HepG2 (cell line): Measurements from ENCODE around the gene MFN2.
"Not testable (repeated sequence)": the region's sequence is repeated elsewhere in the genome, so short reads cannot be mapped to it uniquely, and the experiment has no call there.

Source experiments
- FOXA1 ChIP-seq, 2 experiments: fragments of 450-650 bp in 1 of 2; sonication (generic) in 1 of 2; formaldehyde crosslinking in 1 of 2; IDR thresholded peaks; 2 replicates each; pipeline versions ENCODE4 v1.4.0 to v1.6.1; 2016 to 2020; ENCODE audit warnings: missing genetic modification reagents in 1 of 2
- GATA4 ChIP-seq: sonication (generic); IDR thresholded peaks from 2 replicates; pipeline ENCODE4 v1.6.1; 2016; ENCODE audit warnings: antibody characterized with exemption, low read depth, borderline replicate concordance
- PITX1 ChIP-seq: sonication (generic); formaldehyde crosslinking; IDR thresholded peaks from 2 replicates; pipeline ENCODE4 v1.5.1; 2020; ENCODE audit warnings: mild to moderate bottlenecking, missing genetic modification reagents
- TF ChIP-seq, protein P1 (sequence below): sonication (generic); formaldehyde crosslinking; IDR thresholded peaks from 2 replicates; pipeline ENCODE4 v1.5.0; 2020; ENCODE audit warnings: missing genetic modification reagents
- TF ChIP-seq, protein P2 (sequence below): sonication (generic); formaldehyde crosslinking; IDR thresholded peaks from 2 replicates; pipeline ENCODE4 v1.5.0; 2020; ENCODE audit warnings: mild to moderate bottlenecking, missing genetic modification reagents, moderate library complexity
- TF ChIP-seq, protein P3 (sequence below): sonication (generic); formaldehyde crosslinking; IDR thresholded peaks from 2 replicates; pipeline ENCODE4; 2020; ENCODE audit warnings: missing genetic modification reagents, mild to moderate bottlenecking, borderline replicate concordance

DNA sequence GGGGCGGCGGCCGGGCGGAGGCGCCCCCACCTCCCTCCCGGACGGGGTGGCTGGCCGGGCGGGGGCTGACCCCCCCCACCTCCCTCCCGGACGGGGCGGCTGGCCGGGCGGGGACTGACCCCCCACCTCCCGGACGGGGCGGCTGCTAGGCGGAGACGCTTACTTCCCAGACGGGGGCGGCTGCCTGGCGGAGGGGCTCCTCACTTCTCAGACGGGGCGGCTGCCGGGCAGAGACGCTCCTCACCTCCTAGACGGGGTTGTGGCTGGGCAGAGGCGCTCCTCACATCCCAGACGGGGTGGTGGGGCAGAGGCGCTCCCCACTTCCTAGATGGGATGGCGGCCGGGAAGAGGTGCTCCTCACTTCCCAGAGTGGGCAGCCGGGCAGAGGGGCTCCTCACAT lies 28.1 kb downstream of the MFN2 start:
- TF ChIP-seq, protein P1, sequence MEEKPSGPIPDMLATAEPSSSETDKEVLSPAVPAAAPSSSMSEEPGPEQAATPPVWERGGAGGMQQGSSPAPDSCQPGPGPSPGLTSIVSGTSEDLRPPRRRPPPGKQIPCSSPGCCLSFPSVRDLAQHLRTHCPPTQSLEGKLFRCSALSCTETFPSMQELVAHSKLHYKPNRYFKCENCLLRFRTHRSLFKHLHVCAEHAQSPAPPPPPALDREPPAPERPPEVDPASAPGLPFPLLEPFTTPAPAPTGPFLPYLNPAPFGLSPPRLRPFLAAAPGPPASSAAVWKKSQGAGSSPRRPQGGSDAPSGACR (CRISPR knock-in tag) = not testable (repeated sequence)
- TF ChIP-seq, protein P2, sequence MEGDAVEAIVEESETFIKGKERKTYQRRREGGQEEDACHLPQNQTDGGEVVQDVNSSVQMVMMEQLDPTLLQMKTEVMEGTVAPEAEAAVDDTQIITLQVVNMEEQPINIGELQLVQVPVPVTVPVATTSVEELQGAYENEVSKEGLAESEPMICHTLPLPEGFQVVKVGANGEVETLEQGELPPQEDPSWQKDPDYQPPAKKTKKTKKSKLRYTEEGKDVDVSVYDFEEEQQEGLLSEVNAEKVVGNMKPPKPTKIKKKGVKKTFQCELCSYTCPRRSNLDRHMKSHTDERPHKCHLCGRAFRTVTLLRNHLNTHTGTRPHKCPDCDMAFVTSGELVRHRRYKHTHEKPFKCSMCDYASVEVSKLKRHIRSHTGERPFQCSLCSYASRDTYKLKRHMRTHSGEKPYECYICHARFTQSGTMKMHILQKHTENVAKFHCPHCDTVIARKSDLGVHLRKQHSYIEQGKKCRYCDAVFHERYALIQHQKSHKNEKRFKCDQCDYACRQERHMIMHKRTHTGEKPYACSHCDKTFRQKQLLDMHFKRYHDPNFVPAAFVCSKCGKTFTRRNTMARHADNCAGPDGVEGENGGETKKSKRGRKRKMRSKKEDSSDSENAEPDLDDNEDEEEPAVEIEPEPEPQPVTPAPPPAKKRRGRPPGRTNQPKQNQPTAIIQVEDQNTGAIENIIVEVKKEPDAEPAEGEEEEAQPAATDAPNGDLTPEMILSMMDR = not testable (repeated sequence)
- not testable (repeated sequence) for TF ChIP-seq PITX1 (CRISPR knock-in tag); GATA4; FOXA1 (IDR thresholded peaks at IDR 0.05); FOXA1 (CRISPR knock-in tag; IDR thresholded peaks at IDR 0.05)
- TF ChIP-seq, protein P3, sequence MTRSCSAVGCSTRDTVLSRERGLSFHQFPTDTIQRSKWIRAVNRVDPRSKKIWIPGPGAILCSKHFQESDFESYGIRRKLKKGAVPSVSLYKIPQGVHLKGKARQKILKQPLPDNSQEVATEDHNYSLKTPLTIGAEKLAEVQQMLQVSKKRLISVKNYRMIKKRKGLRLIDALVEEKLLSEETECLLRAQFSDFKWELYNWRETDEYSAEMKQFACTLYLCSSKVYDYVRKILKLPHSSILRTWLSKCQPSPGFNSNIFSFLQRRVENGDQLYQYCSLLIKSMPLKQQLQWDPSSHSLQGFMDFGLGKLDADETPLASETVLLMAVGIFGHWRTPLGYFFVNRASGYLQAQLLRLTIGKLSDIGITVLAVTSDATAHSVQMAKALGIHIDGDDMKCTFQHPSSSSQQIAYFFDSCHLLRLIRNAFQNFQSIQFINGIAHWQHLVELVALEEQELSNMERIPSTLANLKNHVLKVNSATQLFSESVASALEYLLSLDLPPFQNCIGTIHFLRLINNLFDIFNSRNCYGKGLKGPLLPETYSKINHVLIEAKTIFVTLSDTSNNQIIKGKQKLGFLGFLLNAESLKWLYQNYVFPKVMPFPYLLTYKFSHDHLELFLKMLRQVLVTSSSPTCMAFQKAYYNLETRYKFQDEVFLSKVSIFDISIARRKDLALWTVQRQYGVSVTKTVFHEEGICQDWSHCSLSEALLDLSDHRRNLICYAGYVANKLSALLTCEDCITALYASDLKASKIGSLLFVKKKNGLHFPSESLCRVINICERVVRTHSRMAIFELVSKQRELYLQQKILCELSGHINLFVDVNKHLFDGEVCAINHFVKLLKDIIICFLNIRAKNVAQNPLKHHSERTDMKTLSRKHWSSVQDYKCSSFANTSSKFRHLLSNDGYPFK = not testable (repeated sequence)
